Activated T-cell treated with anti-CD3 and anti-CD28 coated beads, Interleukin-2, amount 50 U/mL, for 72 hours (primary cell): ENCODE measurements around the gene DAO. TPM values are rescaled to one million over a fixed set of nuclear protein-coding genes. Genes with fewer than 3 reads are reported as not detected.

Experiments used
- ATAC-seq, 2 donors: fragments of 150-1000 bp; cut with Tn5 transposase; replicated peaks in 1 of 2; 2 replicates each; pipeline ENCODE4 v1.10.0; 2021; ENCODE audit warnings: moderate library complexity in 2 of 2, mild to moderate bottlenecking in 1 of 2
- DNase-seq, 2 donors: peaks; one replicate each; pipeline ENCODE4 v3.0.0; 2021 to 2022; ENCODE audit warnings: mixed read lengths in 1 of 2
- H3K27ac Mint-ChIP-seq: one replicate; pipeline ENCODE4 v1.8.0; 2022; ENCODE audit warnings: mild to moderate bottlenecking, moderate library complexity, mixed read lengths
- H3K27me3 Mint-ChIP-seq: one replicate; pipeline ENCODE4 v1.8.0; 2022; ENCODE audit warnings: low read depth, mixed read lengths
- H3K36me3 Mint-ChIP-seq, 2 donors: one replicate each; pipeline ENCODE4 v1.8.0; 2022; ENCODE audit warnings: mixed read lengths in 2 of 2, mild to moderate bottlenecking in 1 of 2; ENCODE audit not compliant: insufficient read depth in 2 of 2
- H3K4me1 Mint-ChIP-seq: one replicate; pipeline ENCODE4 v1.8.0; 2022; ENCODE audit warnings: low read depth, mixed read lengths
- H3K4me3 Mint-ChIP-seq, 2 donors: one replicate each; pipeline ENCODE4 v1.8.0; 2022; ENCODE audit warnings: mild to moderate bottlenecking in 2 of 2, mixed read lengths in 2 of 2, moderate library complexity in 2 of 2
- H3K9me3 Mint-ChIP-seq, 2 donors: one replicate each; pipeline ENCODE4 v1.8.0; 2022; ENCODE audit warnings: mixed read lengths in 2 of 2
- total RNA-seq, 2 donors: library from RNA; stranded (reverse); gene quantifications; one replicate each; pipeline ENCODE4 v1.2.3, GENCODE V29; 2022

Gene DAO
- not detected for total RNA-seq

GRCh38 chr12:108879615-108880254 is at the start of gene DAO:
Gene DAO (plus strand): TSS chr12:108880092. CDS start chr12:108885007, 4,915 bp downstream.
- no peaks in the 10 kb centered on the region for H3K4me1 Mint-ChIP-seq
- ATAC-seq = no peak
- no peak for DNase-seq
- H3K27me3 Mint-ChIP-seq = no peaks in the 10 kb centered on the region
- H3K36me3 Mint-ChIP-seq = no peaks in the 10 kb centered on the region
- H3K4me3 Mint-ChIP-seq = no peak within 1 kb of the TSS
- H3K9me3 Mint-ChIP-seq = no peaks in the 10 kb centered on the region
- no peak within 1 kb of the TSS for H3K27ac Mint-ChIP-seq

- H3K36me3 Mint-ChIP-seq = peaks cover 15 to 17% of the 10 kb centered on the region in 2 donors
- H3K4me1 Mint-ChIP-seq = peaks cover 53% of the 10 kb centered on the region
- DNase-seq (peak in 1 of 2 donors; percentile 21), ATAC-seq (peak; percentile 79 to 82)
- H3K27me3 Mint-ChIP-seq = no peaks in the 10 kb centered on the region
- H3K4me3 Mint-ChIP-seq = peak overlapping the region in 1 of 2 donors; percentile 17
- H3K27ac Mint-ChIP-seq = peak overlapping the region; percentile 24
- H3K9me3 Mint-ChIP-seq = no peaks in the 10 kb centered on the region
Measured at GRCh38 chr12:108831309-108831991, 48.4 kb upstream of the DAO start.

- ATAC-seq (no peak), DNase-seq (no peak)
- no peaks in the 10 kb centered on the region for H3K9me3 Mint-ChIP-seq
- H3K4me1 Mint-ChIP-seq = peaks cover 48% of the 10 kb centered on the region
- H3K36me3 Mint-ChIP-seq = peaks cover 15 to 17% of the 10 kb centered on the region in 2 donors
- H3K4me3 Mint-ChIP-seq = peak overlapping the region in 1 of 2 donors; percentile 17
- H3K27me3 Mint-ChIP-seq = no peaks in the 10 kb centered on the region
- peak overlapping the region; percentile 39 for H3K27ac Mint-ChIP-seq
Measured at GRCh38 chr12:108832208-108832607, 47.7 kb upstream of the DAO start.

GRCh38 chr12:108832730-108833354 is 47.0 kb upstream of the DAO start:
- peaks cover 17% of the 10 kb centered on the region in 2 donors for H3K36me3 Mint-ChIP-seq

GRCh38 chr12:108833355-108833733 is 46.5 kb upstream of the DAO start:
- H3K27me3 Mint-ChIP-seq = no peaks in the 10 kb centered on the region
- H3K36me3 Mint-ChIP-seq = peaks cover 19% of the 10 kb centered on the region in 2 donors
- ATAC-seq (no peak), DNase-seq (no peak)
- H3K27ac Mint-ChIP-seq = no peak overlapping the region
- H3K4me3 Mint-ChIP-seq = no peak overlapping the region
- H3K4me1 Mint-ChIP-seq = peaks cover 54% of the 10 kb centered on the region
- no peaks in the 10 kb centered on the region for H3K9me3 Mint-ChIP-seq

More at GRCh38 chr12:108832730-108833354, 47.0 kb upstream of the DAO start:
- H3K27me3 Mint-ChIP-seq = no peaks in the 10 kb centered on the region
- DNase-seq = no peak
- H3K4me1 Mint-ChIP-seq = peaks cover 49% of the 10 kb centered on the region
- no peak for ATAC-seq
- H3K9me3 Mint-ChIP-seq = no peaks in the 10 kb centered on the region
- H3K27ac Mint-ChIP-seq = no peak overlapping the region
- H3K4me3 Mint-ChIP-seq = no peak overlapping the region

GRCh38 chr12:108833757-108834472 is 46.0 kb upstream of the DAO start:
- peaks cover 19 to 21% of the 10 kb centered on the region in 2 donors for H3K36me3 Mint-ChIP-seq
- H3K27ac Mint-ChIP-seq = no peak overlapping the region
- ATAC-seq (no peak), DNase-seq (no peak)
- H3K27me3 Mint-ChIP-seq = no peaks in the 10 kb centered on the region
- no peak overlapping the region for H3K4me3 Mint-ChIP-seq
- no peaks in the 10 kb centered on the region for H3K9me3 Mint-ChIP-seq
- peaks cover 60% of the 10 kb centered on the region for H3K4me1 Mint-ChIP-seq

GRCh38 chr12:108835860-108836634 is 43.8 kb upstream of the DAO start:
- ATAC-seq (no peak), DNase-seq (no peak)
- no peaks in the 10 kb centered on the region for H3K27me3 Mint-ChIP-seq
- H3K9me3 Mint-ChIP-seq = no peaks in the 10 kb centered on the region
- peak overlapping the region; percentile 33 for H3K27ac Mint-ChIP-seq
- peaks cover 13 to 20% of the 10 kb centered on the region in 2 donors for H3K36me3 Mint-ChIP-seq
- H3K4me3 Mint-ChIP-seq = peak overlapping the region in 1 of 2 donors; percentile 43
- peaks cover 64% of the 10 kb centered on the region for H3K4me1 Mint-ChIP-seq

GRCh38 chr12:108837239-108837638 is 42.7 kb upstream of the DAO start:
- peaks cover 13 to 18% of the 10 kb centered on the region in 2 donors for H3K36me3 Mint-ChIP-seq

GRCh38 chr12:108837680-108838079 is 42.2 kb upstream of the DAO start:
- ATAC-seq (no peak), DNase-seq (no peak)
- H3K9me3 Mint-ChIP-seq = no peaks in the 10 kb centered on the region
- H3K4me3 Mint-ChIP-seq = peak overlapping the region; percentile 74 to 89
- H3K27ac Mint-ChIP-seq = peak overlapping the region; percentile 98
- H3K36me3 Mint-ChIP-seq = peaks cover 11 to 18% of the 10 kb centered on the region in 2 donors
- H3K27me3 Mint-ChIP-seq = no peaks in the 10 kb centered on the region
- H3K4me1 Mint-ChIP-seq = peaks cover 48% of the 10 kb centered on the region

More at GRCh38 chr12:108837239-108837638, 42.7 kb upstream of the DAO start:
- ATAC-seq (no peak), DNase-seq (no peak)
- Mint-ChIP-seq H3K4me1 (peaks cover 53% of the 10 kb centered on the region), H3K9me3 (no peaks in the 10 kb centered on the region), H3K27me3 (no peaks in the 10 kb centered on the region), H3K27ac (no peak overlapping the region), H3K4me3 (peak overlapping the region in 1 of 2 donors; percentile 19)

GRCh38 chr12:108838194-108839017 is 41.5 kb upstream of the DAO start:
- Mint-ChIP-seq H3K4me3 (peak overlapping the region; percentile 74 to 89), H3K27ac (peak overlapping the region; percentile 98), H3K27me3 (no peaks in the 10 kb centered on the region), H3K4me1 (peaks cover 42% of the 10 kb centered on the region), H3K36me3 (peaks cover 8 to 18% of the 10 kb centered on the region in 2 donors), H3K9me3 (no peaks in the 10 kb centered on the region)
- ATAC-seq (peak; percentile 95 to 97), DNase-seq (peak; percentile 85)

- Mint-ChIP-seq H3K9me3 (no peaks in the 10 kb centered on the region), H3K27ac (peak overlapping the region; percentile 98), H3K36me3 (peaks cover 6 to 13% of the 10 kb centered on the region in 2 donors), H3K27me3 (no peaks in the 10 kb centered on the region), H3K4me3 (peak overlapping the region; percentile 74 to 89), H3K4me1 (peaks cover 42% of the 10 kb centered on the region)
- ATAC-seq (no peak), DNase-seq (no peak)
Measured at GRCh38 chr12:108839018-108839889, 40.6 kb upstream of the DAO start.
